Kidney capillary endothelial cell (primary cell): ENCODE measurements around the gene NRARP.

ENCODE experiments used
- DNase-seq: peaks from one replicate; pipeline ENCODE4 v3.0.0-alpha.2; 2018; ENCODE audit warnings: low spot score

Gene NRARP

GRCh38 chr9:137310189-137311052 lies 8.3 kb upstream of the NRARP start:
- no peak for DNase-seq

- no peak for DNase-seq
These were observed 7.5 kb upstream of the NRARP start for GRCh38 chr9:137309368-137310188.

GRCh38 chr9:137308057-137308619 lies 6.1 kb upstream of the NRARP start:
- no peak for DNase-seq

DNA sequence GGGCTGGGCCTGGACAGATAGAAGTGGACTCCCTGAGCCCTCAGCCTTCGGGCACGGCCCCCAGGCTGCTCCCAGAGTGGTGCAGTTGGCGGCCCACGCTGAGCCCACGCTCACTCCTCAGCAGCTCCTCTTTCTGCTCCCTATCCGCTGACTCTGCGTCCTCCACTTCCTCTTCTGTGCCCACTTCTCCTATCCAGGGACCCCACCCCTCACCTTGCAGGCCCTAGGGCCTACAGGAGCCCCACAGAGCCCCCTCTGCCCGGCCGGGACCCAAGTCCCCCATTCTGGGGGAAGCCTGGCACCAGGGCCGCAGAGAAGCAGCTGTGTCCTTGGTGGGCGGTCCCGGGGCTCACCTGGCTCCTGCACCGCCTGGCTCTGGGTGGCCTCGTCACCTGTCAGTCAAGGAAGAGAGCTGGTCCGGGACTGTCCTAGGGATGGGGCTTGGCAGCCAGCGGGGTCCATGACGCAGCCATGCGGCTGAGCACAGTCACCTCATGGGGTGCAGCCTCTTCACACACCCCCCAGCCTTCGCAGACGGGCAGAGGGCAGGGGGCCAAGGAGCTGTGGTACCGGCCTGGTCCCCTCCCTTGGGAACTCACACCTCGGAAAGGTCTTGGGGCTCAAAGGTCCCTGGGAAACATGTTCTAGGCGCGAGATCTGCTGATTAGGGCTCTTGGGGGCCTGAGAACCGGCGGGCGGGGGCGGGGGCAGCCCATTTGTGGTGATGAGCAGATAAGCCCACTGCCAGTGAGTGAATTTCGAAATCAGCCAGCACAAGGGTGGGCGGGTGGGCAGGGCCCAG lies 5.4 kb upstream of the NRARP start:
- no peak for DNase-seq

- no peak for DNase-seq
These were observed 4.8 kb upstream of the NRARP start for GRCh38 chr9:137306850-137307254.

- peak; percentile 78 for DNase-seq
These were observed 4.2 kb upstream of the NRARP start for GRCh38 chr9:137306066-137306849.

DNA sequence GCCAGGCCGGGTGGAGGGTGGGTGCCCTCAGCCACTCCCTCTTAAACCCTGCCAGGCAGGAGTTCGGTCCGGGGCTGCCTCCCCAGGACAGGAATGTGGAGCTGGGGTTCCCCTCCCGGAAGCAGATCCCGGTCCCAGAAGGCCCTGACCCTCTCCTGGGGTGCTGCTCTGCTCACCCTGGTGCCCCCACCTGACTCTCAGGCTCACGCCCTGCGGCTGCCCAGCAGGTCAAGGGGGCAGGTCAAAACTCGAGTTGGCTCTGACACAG lies 3.7 kb upstream of the NRARP start:
- DNase-seq: no peak

DNA sequence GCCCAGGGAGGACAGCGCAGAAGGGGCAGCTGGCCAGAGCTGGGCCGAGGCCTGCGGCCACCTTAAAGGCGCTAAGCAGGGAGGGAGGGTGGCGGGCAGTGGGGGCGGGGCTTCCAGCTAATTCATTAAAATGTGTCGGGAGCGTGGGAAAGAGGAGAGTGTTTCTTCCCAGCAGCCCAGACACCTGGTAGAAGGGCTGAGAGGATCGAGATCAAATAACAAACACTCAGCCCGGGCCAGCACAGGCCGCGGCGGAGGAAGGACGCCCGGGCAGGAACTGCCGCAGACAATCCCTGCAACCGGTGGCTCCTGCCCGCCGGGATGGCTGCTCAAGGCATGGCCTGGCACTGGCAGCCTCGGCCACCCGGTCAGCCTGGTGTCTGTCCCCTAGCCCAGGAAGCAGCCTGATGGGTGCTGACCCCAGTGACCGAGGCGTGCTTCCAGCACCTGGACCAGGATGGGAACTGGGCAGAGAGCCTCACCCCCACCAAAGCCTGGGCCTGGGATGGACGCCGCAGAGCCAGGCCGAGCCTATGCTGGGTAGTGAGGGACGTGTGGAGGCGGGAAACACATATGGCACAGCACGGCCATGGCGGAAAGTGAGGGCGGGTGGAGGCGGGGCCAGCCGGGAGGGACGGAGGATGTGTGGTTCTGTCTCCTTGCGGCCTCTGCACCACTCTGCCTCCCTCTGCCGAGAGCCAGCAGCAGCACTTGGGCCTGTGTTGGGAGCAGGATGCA lies 3.2 kb upstream of the NRARP start:
- peak; percentile 82 for DNase-seq

DNA sequence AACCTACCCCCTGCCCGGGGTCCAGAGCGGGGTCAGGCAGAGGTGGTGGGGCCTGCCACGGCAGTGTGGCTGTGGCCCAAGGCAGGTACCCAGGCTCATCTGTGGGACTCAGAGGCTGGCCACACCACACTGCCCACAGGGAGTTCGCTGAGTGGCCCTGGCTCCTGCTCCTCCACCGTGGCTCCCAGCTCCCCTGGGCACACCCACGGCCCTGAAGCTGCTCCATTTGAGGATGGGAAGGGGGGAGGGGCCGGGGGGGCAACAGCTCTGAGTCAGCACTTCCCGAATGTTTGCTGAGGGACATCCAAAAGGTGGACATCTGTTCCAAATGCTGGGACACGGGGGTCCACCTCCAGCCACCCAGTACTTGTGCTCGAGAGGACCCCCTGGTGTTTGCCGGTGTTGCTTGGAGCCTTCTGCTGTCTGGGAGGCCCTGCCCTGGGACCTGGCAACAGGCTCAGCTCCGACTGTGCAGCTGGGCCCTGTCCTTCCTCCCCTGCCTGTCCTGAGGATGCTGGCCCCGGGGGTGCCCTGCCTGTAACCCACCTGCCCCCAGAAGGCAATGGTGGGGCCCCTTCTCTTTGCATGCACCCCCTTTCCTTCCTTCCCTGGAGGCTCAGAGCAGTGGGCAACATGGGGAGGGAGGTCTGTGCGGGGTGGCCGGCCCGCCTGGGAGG lies 2.5 kb upstream of the NRARP start:
- DNase-seq: peak; percentile 29

DNA sequence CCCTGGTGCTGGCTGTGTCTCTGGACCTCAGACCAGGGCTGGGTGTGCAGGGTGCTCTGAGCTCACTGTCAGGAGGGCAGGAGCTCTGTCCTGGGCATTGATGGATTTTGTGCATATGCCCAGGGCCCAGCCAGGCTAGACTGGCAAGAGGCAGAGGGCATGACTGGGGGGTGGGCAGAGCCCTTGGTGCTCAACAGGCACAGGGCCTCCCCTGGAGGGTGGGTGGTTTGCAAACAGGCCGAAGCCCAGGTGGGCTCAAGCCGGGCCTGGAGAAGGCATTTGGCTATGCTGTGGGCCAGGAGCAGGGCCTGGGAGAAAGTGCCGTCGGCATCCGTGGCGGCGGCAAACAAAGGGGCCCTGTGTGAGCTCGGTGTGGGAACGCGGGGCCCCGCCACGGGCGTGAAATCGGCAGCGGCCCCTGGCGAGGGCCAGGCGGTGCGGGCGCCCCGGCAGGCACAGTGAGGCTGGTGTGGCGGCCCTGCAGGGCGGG lies 1.9 kb upstream of the NRARP start:
- no peak for DNase-seq

- DNase-seq: peak; percentile 23
These were observed 1.3 kb upstream of the NRARP start for GRCh38 chr9:137303151-137303892.

- DNase-seq: peak; percentile 86
These were observed 529 bp upstream of the NRARP start for GRCh38 chr9:137302449-137303150.

- peak; percentile 40 for DNase-seq
These were observed 757 bp downstream of the NRARP start for GRCh38 chr9:137301081-137301947.

- no peak for DNase-seq
These were observed 1.4 kb downstream of the NRARP start for GRCh38 chr9:137300567-137301080.

GRCh38 chr9:137299938-137300337 lies 2.1 kb downstream of the NRARP start:
- DNase-seq: no peak

- no peak for DNase-seq
These were observed 2.9 kb downstream of the NRARP start for GRCh38 chr9:137299203-137299565.

DNA sequence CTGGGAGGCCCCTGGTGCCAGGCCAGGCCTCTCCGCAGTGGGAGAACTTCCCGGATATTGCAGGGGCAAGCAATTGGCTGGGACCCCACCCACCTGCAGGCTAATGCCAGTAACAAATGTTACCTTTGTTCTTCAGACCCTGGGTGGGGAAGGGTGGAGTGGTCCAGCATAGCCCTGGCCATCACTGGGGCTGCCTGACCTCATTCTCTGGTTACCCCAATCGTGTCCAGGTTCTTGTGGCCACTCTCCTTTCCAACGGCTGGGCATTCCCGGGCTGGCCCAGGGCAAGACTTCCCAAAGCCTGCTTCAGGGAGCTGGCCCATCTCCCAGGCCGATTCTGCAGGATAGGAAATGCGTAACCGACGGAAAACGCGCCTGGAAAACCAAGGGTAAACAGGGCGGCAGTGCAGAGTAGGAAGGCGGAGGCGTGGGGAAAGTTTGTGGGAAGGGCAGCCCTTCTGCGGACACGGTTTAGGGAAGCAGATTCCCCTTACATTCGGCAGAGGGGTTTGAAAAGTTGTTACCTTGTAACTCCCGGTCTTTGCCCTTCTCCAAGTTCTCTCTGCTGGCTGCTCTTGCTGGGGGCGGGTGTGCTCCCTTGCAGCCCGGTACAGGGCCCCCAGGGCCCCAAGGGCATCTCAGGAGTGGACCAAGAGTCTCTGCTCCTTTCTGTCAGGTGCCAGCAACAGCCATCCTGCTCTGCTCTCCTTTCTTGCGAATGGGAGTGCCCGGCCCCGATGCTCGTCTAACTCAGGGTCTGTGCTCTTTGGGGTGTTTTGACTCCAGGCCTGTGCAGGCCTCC lies 3.5 kb downstream of the NRARP start:
- no peak for DNase-seq
